PC-9 (cell line): ENCODE results near the gene CXCL10. TPM values are rescaled to one million over a fixed set of nuclear protein-coding genes. Genes with fewer than 3 reads are reported as not detected.
"Not testable (repeated sequence)": the region's sequence is repeated elsewhere in the genome, so short reads cannot be mapped to it uniquely, and the experiment has no call there.

Experiments used
- BruUV-seq: library from RNA; stranded (reverse); fragments of 400-500 nt; replicated peaks from 2 replicates; lab custom pipeline; 2021; lab: Mats Ljungman, UMichigan
- CTCF ChIA-PET: fragments of 300-600 bp; sonication (Branson Sonifier 250); formaldehyde crosslinking; loops from one replicate; lab custom pipeline; 2022; ENCODE audit warnings: antibody characterized with exemption; lab: Charles Lee
- POLR2A ChIA-PET: fragments of 300-600 bp; sonication (Branson Sonifier 250); formaldehyde crosslinking; loops from one replicate; lab custom pipeline; 2022; ENCODE audit warnings: antibody characterized with exemption; ENCODE audit not compliant: unreplicated experiment; lab: Charles Lee
- DNase-seq, 2 experiments: peaks; one replicate each; pipeline versions ENCODE4 v3.0.0 to v3.0.0-alpha.2; 2015 to 2022; ENCODE audit warnings: mixed read lengths in 1 of 2
- H2AFZ ChIP-seq: fragments of 200-600 bp; sonication (generic); 2 replicates; pipeline ENCODE4 v1.8.1; 2017; ENCODE audit warnings: antibody characterized with exemption
- H3F3A ChIP-seq: fragments of 200-600 bp; sonication (generic); 2 replicates; pipeline ENCODE4 v1.8.1; 2017; ENCODE audit warnings: antibody characterized with exemption, mild to moderate bottlenecking, low read depth; ENCODE audit not compliant: insufficient read depth
- H3K27ac ChIP-seq: fragments of 200-600 bp; sonication (generic); 2 replicates; pipeline ENCODE4 v1.6.1; 2016; ENCODE audit warnings: mixed run types
- H3K27me3 ChIP-seq: fragments of 200-600 bp; sonication (generic); 2 replicates; pipeline ENCODE4 v1.6.1; 2016; ENCODE audit warnings: low read depth, mixed run types; ENCODE audit not compliant: insufficient read depth
- H3K36me3 ChIP-seq: fragments of 200-600 bp; sonication (generic); 2 replicates; pipeline ENCODE4 v1.6.1; 2016; ENCODE audit warnings: low read depth, mixed run types
- H3K4me1 ChIP-seq: fragments of 200-600 bp; sonication (generic); replicated peaks from 2 replicates; pipeline ENCODE4 v1.6.1; 2016; ENCODE audit warnings: mixed run types; ENCODE audit not compliant: insufficient read depth
- H3K4me2 ChIP-seq: fragments of 200-600 bp; sonication (generic); 2 replicates; pipeline ENCODE4 v1.6.1; 2017; ENCODE audit warnings: mixed run types
- H3K4me3 ChIP-seq: fragments of 200-600 bp; sonication (generic); 2 replicates; pipeline ENCODE4 v1.6.1; 2016; ENCODE audit warnings: mixed run types
- H3K79me2 ChIP-seq: fragments of 200-600 bp; sonication (generic); 2 replicates; pipeline ENCODE4 v1.6.1; 2017; ENCODE audit warnings: low read depth, mixed run types
- H3K9me2 ChIP-seq: fragments of 200-600 bp; sonication (generic); 2 replicates; pipeline ENCODE4 v1.8.1; 2017; ENCODE audit warnings: mild to moderate bottlenecking; ENCODE audit not compliant: insufficient read depth
- H3K9me3 ChIP-seq: fragments of 200-600 bp; sonication (generic); 2 replicates; pipeline ENCODE4 v1.8.1; 2016; ENCODE audit warnings: low read depth; ENCODE audit not compliant: insufficient read depth
- H4K20me1 ChIP-seq: fragments of 200-600 bp; sonication (generic); 2 replicates; pipeline ENCODE4 v1.8.1; 2017; ENCODE audit not compliant: insufficient read depth
- CTCF ChIP-seq: fragments of 200-600 bp; sonication (generic); conservative IDR thresholded peaks from 2 replicates; pipeline ENCODE4 v1.6.1; 2017; ENCODE audit warnings: mixed run types, antibody characterized with exemption, mild to moderate bottlenecking, moderate library complexity
- intact Hi-C: fragments of 100-400 bp; cut with micrococcal nuclease; formaldehyde crosslinking; loops from one replicate; pipeline ENCODE4 v1.10.0; 2022; ENCODE audit not compliant: unreplicated experiment
- total RNA-seq: library from RNA; stranded (reverse); gene quantifications from 2 replicates; pipeline ENCODE4 v1.2.3, GENCODE V29; 2021

Gene CXCL10
- total RNA-seq, 1 experiment from 2014 or later, result not detected

GRCh38 chr4:76053730-76054129 is 30.4 kb upstream of the CXCL10 start:
- Histone ChIP-seq H3K36me3 (no peaks in the 10 kb centered on the region), H3F3A (peaks cover 12% of the 10 kb centered on the region; the same call in 1 of the 2 replicates), H3K9me2 (no peaks in the 10 kb centered on the region), H3K4me2 (no peak overlapping the region), H3K4me3 (no peak overlapping the region), H2AFZ (no peak overlapping the region), H4K20me1 (no peaks in the 10 kb centered on the region), H3K4me1 (peaks cover 24% of the 10 kb centered on the region), H3K27me3 (no peaks in the 10 kb centered on the region), H3K79me2 (no peaks in the 10 kb centered on the region), H3K9me3 (no peaks in the 10 kb centered on the region), H3K27ac (no peak overlapping the region)
- POLR2A ChIA-PET, result no interaction called here
- CTCF ChIA-PET, result no interaction called here
- BruUV-seq, result no TSS peak
- intact Hi-C loops, result no loop called here
- no peak for DNase-seq
- TF ChIP-seq CTCF, result no peak

GRCh38 chr4:76050560-76051050 is 27.3 kb upstream of the CXCL10 start:
- H3K36me3 ChIP-seq, H3K27me3 ChIP-seq, H3K4me2 ChIP-seq, CTCF ChIA-PET, intact Hi-C loops, H3K79me2 ChIP-seq, H2AFZ ChIP-seq, DNase-seq, H3K4me3 ChIP-seq, H3K9me3 ChIP-seq, BruUV-seq, H3K9me2 ChIP-seq, H4K20me1 ChIP-seq: not testable (repeated sequence)
- Histone ChIP-seq H3F3A (peaks cover 12% of the 10 kb centered on the region; the same call in 1 of the 2 replicates), H3K4me1 (peaks cover 11% of the 10 kb centered on the region), H3K27ac (peak overlapping the region; percentile 96; the same call in 1 of the 2 replicates)
- POLR2A ChIA-PET, result interaction anchor here (0.6 kb wide), 1 partner anchor 32 kb away, joined by 4 read pairs; no protein-coding TSS in a partner anchor

- H3K9me2 ChIP-seq, DNase-seq, H3K36me3 ChIP-seq, intact Hi-C loops, H2AFZ ChIP-seq, H3K27me3 ChIP-seq, H3K27ac ChIP-seq, BruUV-seq, CTCF ChIA-PET, H3K9me3 ChIP-seq, POLR2A ChIA-PET, H3K4me3 ChIP-seq, H3K4me2 ChIP-seq, H3K79me2 ChIP-seq, H4K20me1 ChIP-seq: not testable (repeated sequence)
- H3K4me1 ChIP-seq, result peaks cover 11% of the 10 kb centered on the region
- H3F3A ChIP-seq, result peaks cover 12% of the 10 kb centered on the region; the same call in 1 of the 2 replicates
Observed at GRCh38 chr4:76049860-76050416, 26.6 kb upstream of the CXCL10 start.

GRCh38 chr4:76044686-76045085 is 21.4 kb upstream of the CXCL10 start:
- H3K27me3 ChIP-seq, intact Hi-C loops, H3K4me3 ChIP-seq, H3K36me3 ChIP-seq, H3K27ac ChIP-seq, DNase-seq, H3K4me2 ChIP-seq, POLR2A ChIA-PET, BruUV-seq, H3K9me2 ChIP-seq, H4K20me1 ChIP-seq, H3K79me2 ChIP-seq, CTCF ChIA-PET, H2AFZ ChIP-seq, H3F3A ChIP-seq, H3K9me3 ChIP-seq: not testable (repeated sequence)
- peaks cover 10% of the 10 kb centered on the region for H3K4me1 ChIP-seq

GRCh38 chr4:76043306-76043705 is 20.0 kb upstream of the CXCL10 start:
- CTCF ChIA-PET, H3F3A ChIP-seq, H3K36me3 ChIP-seq, BruUV-seq, H3K79me2 ChIP-seq, H3K27me3 ChIP-seq, POLR2A ChIA-PET, H3K9me3 ChIP-seq, H2AFZ ChIP-seq, DNase-seq, H4K20me1 ChIP-seq, H3K4me2 ChIP-seq, H3K9me2 ChIP-seq, H3K27ac ChIP-seq, intact Hi-C loops, H3K4me3 ChIP-seq: not testable (repeated sequence)
- peaks cover 10% of the 10 kb centered on the region for H3K4me1 ChIP-seq

- BruUV-seq, CTCF ChIA-PET: not testable (repeated sequence)
- DNase-seq, result peak in 1 of 2 experiments; percentile 41
Observed at GRCh38 chr4:76042241-76042998, 19.1 kb upstream of the CXCL10 start.

More at GRCh38 chr4:76042241-76042998, 19.1 kb upstream of the CXCL10 start:
- H2AFZ ChIP-seq, H3K9me2 ChIP-seq, H3K9me3 ChIP-seq, H3K36me3 ChIP-seq, H3K27me3 ChIP-seq, H4K20me1 ChIP-seq, H3K79me2 ChIP-seq, H3K27ac ChIP-seq, H3K4me3 ChIP-seq, H3K4me2 ChIP-seq, POLR2A ChIA-PET, intact Hi-C loops, H3F3A ChIP-seq: not testable (repeated sequence)
- peaks cover 10% of the 10 kb centered on the region for H3K4me1 ChIP-seq
